Uterus (tissue), 2 donors: ENCODE measurements around the gene FLYWCH1.

Source experiments
- POLR2A ChIP-seq, 2 donors: fragments of 450-650 bp; IDR thresholded peaks; one replicate each; pipeline ENCODE4 v1.6.1; 2016; ENCODE audit warnings: antibody characterized with exemption in 2 of 2, mild to moderate bottlenecking in 1 of 2, moderate library complexity in 1 of 2
- TF ChIP-seq, protein P1 (sequence below), 4 experiments: fragments of 200-600 bp in 2 of 4; fragments of 450-650 bp in 2 of 4; sonication (generic) in 2 of 4; IDR thresholded peaks; one replicate each; pipeline ENCODE4 v1.5.1; 2016 to 2019; ENCODE audit warnings: antibody characterized with exemption in 4 of 4, mild to moderate bottlenecking in 2 of 4, moderate library complexity in 1 of 4

GRCh38 chr16:2966808-2967191, 55.1 kb downstream of the FLYWCH1 start:
- TF ChIP-seq, protein P1, sequence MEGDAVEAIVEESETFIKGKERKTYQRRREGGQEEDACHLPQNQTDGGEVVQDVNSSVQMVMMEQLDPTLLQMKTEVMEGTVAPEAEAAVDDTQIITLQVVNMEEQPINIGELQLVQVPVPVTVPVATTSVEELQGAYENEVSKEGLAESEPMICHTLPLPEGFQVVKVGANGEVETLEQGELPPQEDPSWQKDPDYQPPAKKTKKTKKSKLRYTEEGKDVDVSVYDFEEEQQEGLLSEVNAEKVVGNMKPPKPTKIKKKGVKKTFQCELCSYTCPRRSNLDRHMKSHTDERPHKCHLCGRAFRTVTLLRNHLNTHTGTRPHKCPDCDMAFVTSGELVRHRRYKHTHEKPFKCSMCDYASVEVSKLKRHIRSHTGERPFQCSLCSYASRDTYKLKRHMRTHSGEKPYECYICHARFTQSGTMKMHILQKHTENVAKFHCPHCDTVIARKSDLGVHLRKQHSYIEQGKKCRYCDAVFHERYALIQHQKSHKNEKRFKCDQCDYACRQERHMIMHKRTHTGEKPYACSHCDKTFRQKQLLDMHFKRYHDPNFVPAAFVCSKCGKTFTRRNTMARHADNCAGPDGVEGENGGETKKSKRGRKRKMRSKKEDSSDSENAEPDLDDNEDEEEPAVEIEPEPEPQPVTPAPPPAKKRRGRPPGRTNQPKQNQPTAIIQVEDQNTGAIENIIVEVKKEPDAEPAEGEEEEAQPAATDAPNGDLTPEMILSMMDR (IDR thresholded peaks at IDR 0.05): no peak
- no peak for TF ChIP-seq POLR2A (IDR thresholded peaks at IDR 0.05)
